ENCODE measurements around the gene RGS14.
"Not testable (repeated sequence)": the region's sequence is repeated elsewhere in the genome, so short reads cannot be mapped to it uniquely, and the experiment has no call there.

The RGS14 gene

GRCh38 chr5:177364159-177364962 lies 6.6 kb downstream of the RGS14 start:
- no peak for DNase-seq (ENCODE audit: low read depth in 2 of 2)

DNA sequence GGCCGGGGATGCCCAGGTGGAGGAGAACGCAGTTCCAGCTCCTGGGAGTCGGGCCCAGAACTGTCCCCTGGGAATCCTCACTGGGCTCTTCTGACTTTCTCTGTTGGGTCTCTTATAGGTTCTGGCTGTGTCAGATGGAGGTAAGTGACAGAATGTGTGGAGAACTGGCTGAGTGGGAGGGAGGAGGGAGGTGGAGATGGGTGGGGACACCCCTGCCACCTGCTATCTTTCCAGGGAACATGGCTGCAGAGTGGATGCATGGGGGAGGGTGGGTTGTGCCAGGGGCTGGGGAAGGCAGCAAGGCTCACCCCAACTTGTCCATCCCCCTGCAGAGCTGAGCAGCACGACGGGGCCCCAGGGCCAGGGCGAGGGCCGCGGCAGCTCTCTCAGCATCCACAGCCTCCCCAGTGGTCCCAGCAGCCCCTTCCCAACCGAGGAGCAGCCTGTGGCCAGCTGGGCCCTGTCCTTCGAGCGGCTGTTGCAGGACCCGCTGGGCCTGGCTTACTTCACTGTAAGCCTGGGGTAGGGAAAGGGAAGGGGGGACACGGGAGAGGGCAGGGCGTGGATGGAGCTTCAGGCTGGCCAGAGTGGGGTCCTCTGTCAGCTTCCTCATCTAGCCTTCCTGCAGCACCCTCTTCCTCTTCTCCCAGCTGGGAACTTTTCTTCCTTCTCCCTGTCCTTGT lies 8.3 kb downstream of the RGS14 start:
- no peak for DNase-seq (ENCODE audit: low read depth in 2 of 2)

DNA sequence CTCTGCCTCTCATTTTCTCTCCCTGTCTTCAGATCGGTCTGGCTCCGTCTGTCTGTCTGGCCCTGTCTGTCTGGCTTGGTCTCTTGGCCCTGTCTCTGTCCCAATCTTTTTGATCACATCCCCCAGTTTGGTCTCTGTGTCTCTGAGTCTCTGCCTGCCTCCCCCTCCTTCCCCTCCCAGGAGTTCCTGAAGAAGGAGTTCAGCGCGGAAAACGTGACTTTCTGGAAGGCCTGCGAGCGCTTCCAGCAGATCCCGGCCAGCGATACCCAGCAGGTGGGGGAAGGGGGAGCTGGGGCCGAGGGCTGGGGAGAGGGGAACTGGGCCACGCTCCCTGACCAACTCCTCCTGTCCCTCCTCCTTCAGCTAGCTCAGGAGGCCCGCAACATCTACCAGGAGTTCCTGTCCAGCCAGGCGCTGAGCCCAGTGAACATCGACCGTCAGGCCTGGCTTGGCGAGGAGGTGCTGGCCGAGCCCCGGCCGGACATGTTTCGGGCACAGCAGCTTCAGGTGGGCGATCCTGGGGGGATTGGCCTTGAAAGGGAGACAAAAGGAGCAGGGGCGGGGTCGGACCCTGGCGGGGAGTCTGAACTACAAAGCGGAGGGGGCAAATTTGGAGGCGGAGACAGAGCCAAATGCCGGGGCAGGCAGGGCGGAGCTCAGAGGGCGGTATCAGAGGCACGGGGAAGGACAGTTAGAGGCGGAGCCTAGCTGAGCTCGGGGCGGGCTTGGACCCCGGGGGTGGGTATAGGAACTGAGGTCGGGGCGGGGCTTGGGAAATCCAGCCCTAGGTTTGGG lies 9.0 kb downstream of the RGS14 start:
- no peak for DNase-seq (ENCODE audit: low read depth in 2 of 2)

GRCh38 chr5:177367323-177367848 lies 9.7 kb downstream of the RGS14 start:
- no peak for DNase-seq (ENCODE audit: low read depth in 2 of 2)

GRCh38 chr5:177367981-177368868 lies 10.5 kb downstream of the RGS14 start:
- DNase-seq (ENCODE audit: low read depth in 2 of 2) = no peak

DNA sequence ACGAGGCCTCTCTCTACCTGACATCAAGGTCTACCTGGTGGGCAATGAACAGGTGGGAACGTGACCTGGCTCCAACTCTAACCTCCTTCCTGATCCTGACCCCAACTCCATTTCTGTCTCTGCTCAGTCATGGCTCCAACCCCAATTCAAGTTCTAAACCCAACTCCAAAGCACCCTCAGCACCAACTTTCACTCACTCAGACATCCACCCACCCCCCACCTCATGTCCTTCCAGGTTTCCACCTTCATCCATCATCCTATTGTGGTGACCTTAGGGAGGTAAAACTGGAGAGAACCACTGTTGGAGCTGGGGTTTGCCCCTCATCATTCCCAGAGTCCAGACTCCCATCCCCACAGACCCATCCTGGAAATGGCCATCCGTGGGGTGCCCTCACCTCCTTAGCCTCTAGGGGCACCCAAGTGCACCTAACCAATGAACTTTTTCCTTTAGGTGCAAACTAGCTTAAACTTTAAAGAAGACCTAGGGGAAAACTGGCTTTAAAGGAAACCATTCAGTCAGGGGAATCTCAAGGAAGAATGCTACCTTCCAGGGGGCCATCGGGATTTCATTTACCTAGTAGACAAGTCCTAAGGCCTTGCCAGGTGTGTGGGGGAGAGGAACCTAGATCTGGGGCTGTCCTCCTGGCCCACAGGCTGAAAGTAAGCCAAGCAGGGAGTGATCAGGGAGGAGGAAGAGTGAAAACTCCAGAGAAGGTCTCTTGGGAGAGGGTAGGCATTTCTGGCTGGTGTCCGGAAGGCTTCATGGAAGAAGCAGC lies 11.3 kb downstream of the RGS14 start:
- no peak for DNase-seq (ENCODE audit: low read depth in 2 of 2)

- DNase-seq (ENCODE audit: low read depth in 2 of 2) = no peak
These were observed 12.1 kb downstream of the RGS14 start for GRCh38 chr5:177369645-177370440.

- DNase-seq (ENCODE audit: low read depth in 2 of 2) = peak in 1 of 2 donors; percentile 66
These were observed 12.9 kb downstream of the RGS14 start for GRCh38 chr5:177370488-177371119.

- DNase-seq (ENCODE audit: low read depth in 2 of 2) = no peak
These were observed 13.7 kb downstream of the RGS14 start for GRCh38 chr5:177371120-177372033.

DNA sequence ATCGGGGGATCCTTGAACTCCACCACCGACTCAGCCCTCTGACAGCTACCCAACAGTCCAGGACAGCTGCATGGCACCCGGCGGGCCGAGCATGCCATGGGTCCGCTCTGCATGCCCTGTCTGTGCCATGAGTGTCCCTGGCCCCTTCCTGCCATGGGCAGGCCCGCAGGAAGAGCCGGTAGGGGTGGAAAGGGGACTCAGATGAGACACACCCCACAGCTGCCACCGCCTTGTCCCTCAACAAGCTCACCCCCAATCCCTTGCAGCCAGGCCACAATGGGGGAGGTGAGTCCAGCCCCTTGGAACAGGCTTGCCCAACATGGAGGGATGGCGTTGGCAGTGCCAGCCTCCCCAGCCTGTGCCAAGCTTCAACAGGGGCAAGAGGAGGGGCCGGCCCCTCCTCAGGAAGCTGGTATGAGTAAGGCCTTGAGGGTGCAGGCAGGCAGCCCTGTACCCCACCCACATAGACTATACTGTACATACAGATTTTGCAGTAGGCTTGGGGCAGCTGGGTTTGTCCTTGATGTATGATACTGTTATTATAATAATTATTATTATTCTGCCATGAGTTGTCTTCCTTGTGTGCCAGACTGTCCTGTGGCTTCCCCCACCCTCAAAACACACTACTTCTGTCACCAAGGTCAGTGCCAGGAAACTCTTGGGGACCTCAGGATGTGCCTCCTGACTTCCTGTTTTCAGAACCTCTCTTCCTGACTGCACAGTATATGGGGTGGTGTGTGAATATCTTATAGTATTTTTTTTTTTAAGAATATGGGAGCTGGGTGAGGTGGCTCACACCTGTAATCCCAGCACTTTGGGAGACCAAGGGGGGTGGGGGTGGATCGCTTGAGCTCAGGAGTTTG lies 14.5 kb downstream of the RGS14 start:
- DNase-seq (ENCODE audit: low read depth in 2 of 2) = no peak

DNA sequence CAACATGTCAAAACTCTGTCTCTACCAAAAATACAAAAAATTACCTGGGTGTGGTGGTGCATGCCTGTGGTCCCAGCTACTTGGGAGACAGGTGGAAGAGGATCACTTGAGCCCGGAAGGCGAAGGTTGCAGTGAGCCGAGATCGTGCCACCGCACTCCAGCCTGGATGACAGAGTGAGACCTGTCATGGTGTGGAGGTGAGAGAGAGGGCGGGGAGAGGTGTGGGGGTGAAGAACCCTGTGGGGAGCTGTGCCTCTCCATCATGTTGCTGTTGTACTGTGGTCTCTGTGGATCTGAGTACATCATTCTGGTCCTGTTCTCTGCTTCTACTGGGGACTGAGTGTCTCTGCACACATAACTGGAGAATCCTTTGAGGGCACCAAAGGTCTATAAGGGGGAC lies 15.2 kb downstream of the RGS14 start:
- no peak for DNase-seq (ENCODE audit: low read depth in 2 of 2)

GRCh38 chr5:177373806-177374205 lies 16.1 kb downstream of the RGS14 start:
- no peak for DNase-seq (ENCODE audit: low read depth in 2 of 2)

DNA sequence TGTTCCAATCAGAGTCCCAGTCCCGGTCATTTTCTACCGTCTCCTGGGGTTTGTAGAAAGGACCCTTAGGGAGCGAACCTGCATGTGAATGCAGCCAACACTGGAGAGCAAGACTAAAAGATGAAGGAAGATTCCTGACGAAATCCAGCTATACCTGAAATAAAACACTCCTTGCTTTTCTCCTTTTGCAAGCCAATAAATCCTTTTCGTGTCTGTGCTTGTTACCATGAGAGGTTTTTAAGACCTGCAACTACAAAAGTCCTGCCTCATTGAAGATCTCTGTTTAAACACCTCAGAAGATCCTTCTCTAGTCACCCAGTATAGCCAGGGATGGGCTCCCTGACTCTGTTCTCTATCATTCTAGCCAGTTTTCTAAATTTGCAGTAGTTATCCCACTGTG lies 16.5 kb downstream of the RGS14 start:
- no peak for DNase-seq (ENCODE audit: low read depth in 2 of 2)

DNA sequence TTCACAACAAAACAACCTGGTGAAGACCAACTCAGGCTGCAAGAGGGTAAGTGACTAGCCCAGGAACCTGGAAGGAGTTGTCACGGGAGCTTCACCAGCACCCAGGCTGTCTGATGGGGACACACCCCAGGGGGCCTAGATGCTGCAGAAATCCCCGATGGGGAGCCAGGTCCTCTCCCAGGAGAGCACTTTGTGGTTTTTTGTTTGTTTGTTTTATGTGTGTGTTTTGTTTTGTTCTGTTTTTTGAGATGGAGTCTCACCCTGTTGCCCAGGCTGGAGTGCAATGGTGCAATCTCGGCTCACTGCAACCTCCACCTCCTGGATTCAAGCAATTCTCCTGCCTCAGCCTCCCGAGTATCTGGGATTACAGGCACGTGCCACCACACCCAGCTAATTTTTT lies 17.8 kb downstream of the RGS14 start:
- not testable (repeated sequence) for DNase-seq (ENCODE audit: low read depth in 2 of 2)

DNA sequence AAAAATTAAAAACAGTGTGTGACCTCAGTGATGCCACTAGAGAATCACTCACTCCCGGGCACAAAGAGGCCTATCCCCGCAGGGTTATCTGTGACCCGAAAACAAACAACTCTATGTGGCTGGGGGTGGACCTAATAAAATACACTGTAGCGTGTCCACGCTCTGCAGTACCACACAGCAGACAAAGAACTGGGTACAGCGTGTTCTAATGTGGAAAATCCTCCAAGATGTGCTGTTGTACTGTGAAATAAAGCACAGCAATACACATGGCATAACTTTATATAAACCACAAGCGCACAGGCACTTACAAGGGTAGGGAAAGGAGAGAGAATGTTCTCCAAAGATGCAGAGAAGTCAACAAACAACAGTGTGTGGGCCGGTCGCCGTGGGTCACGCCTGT lies 18.4 kb downstream of the RGS14 start:
- DNase-seq (ENCODE audit: low read depth in 2 of 2) = no peak

GRCh38 chr5:177377851-177378776 lies 20.4 kb downstream of the RGS14 start:
- no peak for DNase-seq (ENCODE audit: low read depth in 2 of 2)

Measured in stimulated activated CD8-positive, alpha-beta memory T cell treated with anti-CD3 and anti-CD28 coated beads, Interleukin-15, amount 100 ng/mL, for 48 hours (primary cell).